HUES6 (cell line): ENCODE results near the gene ZDHHC17.

Source experiments
- H3K27ac ChIP-seq: 2 replicates; pipeline ENCODE4 v1.7.0; 2013; ENCODE audit warnings: low read depth, mild to moderate bottlenecking, low read length, inconsistent platforms
- H3K27me3 ChIP-seq: 2 replicates; pipeline ENCODE4 v1.6.1; 2013; ENCODE audit warnings: low read length; ENCODE audit not compliant: control insufficient read depth, insufficient read depth
- H3K36me3 ChIP-seq: 2 replicates; pipeline ENCODE4 v1.6.1; 2013; ENCODE audit warnings: low read length; ENCODE audit not compliant: control insufficient read depth, insufficient read depth
- H3K4me1 ChIP-seq: 2 replicates; pipeline ENCODE4 v1.6.1; 2013; ENCODE audit warnings: low read length; ENCODE audit not compliant: control insufficient read depth, insufficient read depth
- H3K4me3 ChIP-seq: 2 replicates; pipeline ENCODE4 v1.5.1; 2013; ENCODE audit warnings: low read depth, low read length
- H3K9ac ChIP-seq: one replicate; pipeline ENCODE4 v1.6.1; 2013; ENCODE audit warnings: mild to moderate bottlenecking, low read length
- H3K9me3 ChIP-seq: 2 replicates; pipeline ENCODE4 v1.6.1; 2013; ENCODE audit warnings: low read depth, low read length; ENCODE audit not compliant: control insufficient read depth, insufficient read depth

ZDHHC17 gene

DNA sequence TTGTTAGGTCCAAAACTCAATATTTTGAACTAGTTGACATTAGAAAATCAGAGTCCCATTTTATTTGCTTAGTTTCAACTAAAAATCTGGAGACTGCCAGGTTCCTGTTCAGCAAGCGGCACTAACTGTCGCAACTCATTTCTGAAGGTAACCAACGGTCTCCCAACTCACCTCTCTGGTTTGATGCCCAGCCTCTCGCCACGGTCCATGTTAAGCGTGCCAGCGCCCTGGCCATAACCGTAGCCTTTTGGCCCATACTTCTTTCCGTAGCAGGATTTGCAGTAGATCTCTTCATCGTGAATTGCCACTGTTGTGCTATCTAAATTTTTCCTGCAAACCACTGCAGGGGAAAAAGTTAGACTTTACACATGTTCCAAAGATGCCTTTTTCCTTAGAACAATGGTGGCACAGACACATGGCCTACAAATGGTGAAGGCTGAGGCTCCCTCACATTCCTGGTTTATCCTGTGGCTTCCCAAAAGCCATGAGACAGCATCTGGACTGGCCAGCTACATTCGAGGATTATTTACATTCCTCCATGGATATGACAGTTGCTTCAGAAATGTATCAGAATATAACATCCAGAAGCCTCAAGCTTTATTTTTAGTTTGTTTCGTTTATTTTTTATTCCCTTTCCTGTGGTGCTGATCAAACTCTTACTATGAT is 99.2 kb downstream of the ZDHHC17 start:
- Histone ChIP-seq H3K4me3 (no peak overlapping the region), H3K36me3 (peaks cover 45% of the 10 kb centered on the region), H3K27me3 (no peaks in the 10 kb centered on the region), H3K4me1 (peaks cover 19% of the 10 kb centered on the region), H3K9me3 (no peaks in the 10 kb centered on the region), H3K27ac (no peak overlapping the region; the same call in 1 of the 2 replicates), H3K9ac (no peak overlapping the region)

DNA sequence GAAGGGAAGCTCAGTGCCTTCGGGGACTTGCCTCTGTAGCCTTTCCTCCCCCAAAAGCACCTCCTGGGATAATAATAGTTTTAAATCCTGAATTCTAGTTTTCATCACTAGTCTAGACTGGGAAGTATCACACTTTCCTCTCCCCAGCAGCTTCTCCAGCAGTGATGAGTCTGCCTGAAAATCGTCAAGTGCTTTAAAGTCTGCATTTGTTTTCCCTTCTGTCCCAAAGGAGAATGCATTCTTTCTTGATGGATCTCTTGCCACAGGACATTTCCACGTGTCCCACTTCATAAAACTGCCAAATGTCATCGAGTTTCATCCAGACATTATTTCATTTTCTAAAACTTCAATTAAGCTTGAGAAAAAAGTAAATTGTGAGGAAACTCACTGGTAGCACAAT is 99.9 kb downstream of the ZDHHC17 start:
- H3K27ac ChIP-seq = no peak overlapping the region
- H3K9ac ChIP-seq = no peak overlapping the region
- peaks cover 19% of the 10 kb centered on the region for H3K4me1 ChIP-seq
- H3K4me3 ChIP-seq = no peak overlapping the region
- no peaks in the 10 kb centered on the region for H3K27me3 ChIP-seq
- H3K36me3 ChIP-seq = peaks cover 43% of the 10 kb centered on the region
- H3K9me3 ChIP-seq = no peaks in the 10 kb centered on the region

DNA sequence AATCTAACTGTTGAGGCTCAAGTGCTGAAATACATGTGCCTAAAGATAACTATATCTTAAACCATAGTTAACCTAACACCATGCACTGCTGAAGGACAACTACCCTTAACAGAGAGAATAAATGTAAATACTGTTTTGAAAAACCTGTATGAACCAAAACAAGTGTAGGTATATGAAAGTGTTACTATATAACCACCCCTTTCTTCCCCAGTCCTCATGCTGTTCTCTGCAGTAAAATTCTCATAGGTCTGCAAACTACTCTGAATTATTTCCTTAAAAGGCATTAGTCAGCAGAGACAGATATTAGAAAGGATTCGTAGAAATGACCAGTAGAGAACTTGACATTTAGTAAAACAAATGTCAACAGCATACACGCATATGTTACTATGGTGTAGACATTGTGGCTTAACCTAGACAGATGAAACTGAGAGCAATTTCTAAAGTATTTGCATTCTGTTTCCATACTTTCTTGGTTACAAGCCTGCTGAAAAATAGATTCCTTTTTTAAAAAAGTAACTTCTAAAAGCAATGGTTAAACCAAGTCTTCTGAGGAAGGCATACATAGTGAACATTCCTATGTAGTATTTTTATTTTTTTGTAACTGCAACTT is 101.0 kb downstream of the ZDHHC17 start:
- H3K27me3 ChIP-seq = no peaks in the 10 kb centered on the region
- H3K9ac ChIP-seq = no peak overlapping the region
- no peak overlapping the region for H3K4me3 ChIP-seq
- H3K9me3 ChIP-seq = no peaks in the 10 kb centered on the region
- no peak overlapping the region for H3K27ac ChIP-seq
- peaks cover 22% of the 10 kb centered on the region for H3K4me1 ChIP-seq
- H3K36me3 ChIP-seq = peaks cover 37% of the 10 kb centered on the region

DNA sequence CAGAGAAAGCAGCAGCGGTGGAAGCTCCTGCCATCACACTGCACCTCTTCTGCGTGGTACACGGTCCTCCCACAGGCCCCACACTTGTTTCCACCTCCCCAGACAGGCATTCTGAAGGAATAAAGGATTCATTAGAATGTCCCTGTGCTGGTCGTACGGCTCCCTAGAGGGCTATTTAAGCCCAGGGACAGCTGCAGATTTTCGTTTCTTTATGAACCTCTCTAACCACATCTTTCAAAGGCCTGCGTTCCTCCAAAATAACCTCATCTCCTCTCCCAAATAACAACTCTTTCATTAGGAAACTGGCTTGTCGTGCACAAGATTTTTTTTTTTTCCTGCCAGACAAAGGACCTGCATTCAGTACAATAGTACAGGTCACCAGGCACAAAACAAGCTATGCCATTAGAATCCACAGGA is 102.2 kb downstream of the ZDHHC17 start:
- Histone ChIP-seq H3K27me3 (no peaks in the 10 kb centered on the region), H3K9ac (no peak overlapping the region), H3K4me3 (no peak overlapping the region), H3K4me1 (peaks cover 22% of the 10 kb centered on the region), H3K9me3 (no peaks in the 10 kb centered on the region), H3K36me3 (peaks cover 29% of the 10 kb centered on the region), H3K27ac (no peak overlapping the region; the same call in 1 of the 2 replicates)

DNA sequence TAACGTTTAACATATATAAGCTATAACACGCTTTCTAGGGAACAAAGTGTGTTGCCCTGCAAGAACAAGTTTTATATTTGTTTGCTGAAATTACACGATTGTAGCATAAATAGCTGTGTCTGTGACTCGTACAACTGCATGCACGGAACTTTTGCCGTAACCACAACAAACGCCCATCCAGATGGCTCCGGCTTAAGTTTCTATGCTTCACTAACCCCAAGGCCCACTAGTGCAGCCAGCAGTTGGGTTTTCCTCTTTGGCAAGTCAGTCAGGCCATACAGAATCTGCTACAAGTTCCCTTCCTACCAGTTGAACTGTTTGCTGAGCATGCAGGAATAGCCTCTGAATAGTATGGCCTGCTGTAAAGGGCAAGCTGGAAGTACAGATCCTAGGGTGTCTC is 102.8 kb downstream of the ZDHHC17 start:
- H3K9ac ChIP-seq = no peak overlapping the region
- H3K4me3 ChIP-seq = no peak overlapping the region
- no peaks in the 10 kb centered on the region for H3K9me3 ChIP-seq
- no peaks in the 10 kb centered on the region for H3K27me3 ChIP-seq
- H3K27ac ChIP-seq = no peak overlapping the region
- peaks cover 22% of the 10 kb centered on the region for H3K4me1 ChIP-seq
- H3K36me3 ChIP-seq = peaks cover 25% of the 10 kb centered on the region

DNA sequence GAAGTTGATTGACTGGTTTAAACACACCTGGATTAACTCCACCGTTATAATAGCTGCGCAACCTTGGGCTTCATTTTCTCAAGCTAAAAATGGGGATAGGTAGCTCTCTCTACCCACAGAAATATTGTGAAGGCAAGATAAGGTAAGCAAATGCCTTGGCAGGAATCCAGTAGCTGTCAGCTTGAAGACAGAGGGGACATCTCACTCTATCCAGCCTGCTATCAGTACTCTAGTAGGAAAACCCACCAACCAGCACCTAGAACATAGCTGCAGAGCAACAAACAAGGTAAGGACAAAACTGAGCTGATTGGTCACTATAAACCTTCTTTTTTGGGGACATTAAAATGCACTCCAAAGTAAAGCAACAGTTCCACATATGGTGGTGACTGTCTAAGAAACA is 107.2 kb downstream of the ZDHHC17 start:
- H3K9ac ChIP-seq = no peak overlapping the region
- H3K9me3 ChIP-seq = no peaks in the 10 kb centered on the region
- no peak overlapping the region for H3K27ac ChIP-seq
- no peaks in the 10 kb centered on the region for H3K27me3 ChIP-seq
- peaks cover 32% of the 10 kb centered on the region for H3K4me1 ChIP-seq
- H3K4me3 ChIP-seq = no peak overlapping the region
- 0 out of 2 replicates have a peak, but pooled peaks cover 4% of the 10 kb centered on the region for H3K36me3 ChIP-seq

DNA sequence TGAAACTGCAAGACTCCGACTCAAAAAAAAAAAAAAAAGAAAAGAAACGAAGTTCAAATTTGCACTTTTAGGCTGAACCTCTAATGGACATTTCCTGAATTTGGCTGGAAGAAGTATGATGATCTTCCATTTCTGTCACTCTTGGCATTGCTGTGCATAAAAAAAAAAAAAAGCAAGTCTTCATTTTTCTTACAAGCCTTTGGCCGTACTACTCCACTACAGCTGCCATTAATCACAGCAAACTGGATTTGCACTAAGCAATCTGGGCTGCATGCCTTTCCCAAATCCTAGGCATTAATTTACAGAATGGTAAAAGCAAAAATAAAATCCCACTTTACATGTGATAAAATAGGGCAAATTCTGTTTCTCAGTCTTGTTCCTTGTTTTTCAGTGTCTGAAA is 107.8 kb downstream of the ZDHHC17 start:
- Histone ChIP-seq H3K9ac (no peak overlapping the region), H3K27me3 (no peaks in the 10 kb centered on the region), H3K4me3 (no peak overlapping the region), H3K36me3 (0 out of 2 replicates have a peak, but pooled peaks cover 4% of the 10 kb centered on the region), H3K9me3 (no peaks in the 10 kb centered on the region), H3K27ac (no peak overlapping the region), H3K4me1 (peaks cover 29% of the 10 kb centered on the region)

DNA sequence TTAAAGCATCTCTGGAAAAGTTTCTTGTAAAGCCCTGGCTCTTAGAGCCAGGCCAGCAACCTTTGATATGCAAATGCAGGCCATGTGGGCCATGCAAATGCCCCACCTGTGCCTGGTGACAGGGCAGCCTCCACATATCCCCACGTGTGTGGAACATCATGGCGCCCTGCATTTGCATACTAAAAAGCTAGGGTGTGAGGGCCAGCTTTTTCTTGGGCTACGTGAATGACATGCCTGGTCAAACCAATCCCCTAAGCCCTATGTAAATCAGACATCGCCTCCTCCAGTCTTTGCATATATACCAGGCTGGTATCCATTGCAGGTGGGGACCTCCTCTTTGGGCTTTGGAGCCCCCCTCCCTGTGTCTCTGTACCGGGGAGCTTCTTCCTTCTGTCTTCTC is 108.5 kb downstream of the ZDHHC17 start:
- H3K4me3 ChIP-seq = no peak overlapping the region
- H3K4me1 ChIP-seq = peaks cover 36% of the 10 kb centered on the region
- H3K9ac ChIP-seq = no peak overlapping the region
- H3K27ac ChIP-seq = no peak overlapping the region
- H3K36me3 ChIP-seq = 0 out of 2 replicates have a peak, but pooled peaks cover 4% of the 10 kb centered on the region
- H3K9me3 ChIP-seq = no peaks in the 10 kb centered on the region
- H3K27me3 ChIP-seq = no peaks in the 10 kb centered on the region

DNA sequence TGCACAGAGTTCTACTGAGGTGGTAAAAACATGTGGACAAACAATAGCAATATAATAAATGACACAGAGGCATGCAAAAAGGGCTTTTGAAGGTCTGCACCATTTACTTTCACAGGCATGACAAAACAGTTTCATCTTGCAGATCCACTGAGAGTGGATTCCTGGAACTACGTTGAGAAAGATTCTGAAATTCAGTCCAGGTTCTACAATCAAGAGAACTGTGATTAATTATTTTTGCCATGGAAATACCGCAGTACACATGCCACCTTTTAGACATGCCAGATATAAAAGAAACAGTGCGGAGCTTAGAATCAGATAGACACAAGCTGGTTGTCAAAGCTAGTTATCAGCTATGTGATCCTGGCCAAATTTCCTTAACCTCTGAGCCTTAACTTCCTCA is 110.1 kb downstream of the ZDHHC17 start:
- H3K4me3 ChIP-seq = no peak overlapping the region
- no peak overlapping the region for H3K27ac ChIP-seq
- 0 out of 2 replicates have a peak, but pooled peaks cover 4% of the 10 kb centered on the region for H3K36me3 ChIP-seq
- peaks cover 37% of the 10 kb centered on the region for H3K4me1 ChIP-seq
- no peaks in the 10 kb centered on the region for H3K27me3 ChIP-seq
- no peaks in the 10 kb centered on the region for H3K9me3 ChIP-seq
- H3K9ac ChIP-seq = no peak overlapping the region

DNA sequence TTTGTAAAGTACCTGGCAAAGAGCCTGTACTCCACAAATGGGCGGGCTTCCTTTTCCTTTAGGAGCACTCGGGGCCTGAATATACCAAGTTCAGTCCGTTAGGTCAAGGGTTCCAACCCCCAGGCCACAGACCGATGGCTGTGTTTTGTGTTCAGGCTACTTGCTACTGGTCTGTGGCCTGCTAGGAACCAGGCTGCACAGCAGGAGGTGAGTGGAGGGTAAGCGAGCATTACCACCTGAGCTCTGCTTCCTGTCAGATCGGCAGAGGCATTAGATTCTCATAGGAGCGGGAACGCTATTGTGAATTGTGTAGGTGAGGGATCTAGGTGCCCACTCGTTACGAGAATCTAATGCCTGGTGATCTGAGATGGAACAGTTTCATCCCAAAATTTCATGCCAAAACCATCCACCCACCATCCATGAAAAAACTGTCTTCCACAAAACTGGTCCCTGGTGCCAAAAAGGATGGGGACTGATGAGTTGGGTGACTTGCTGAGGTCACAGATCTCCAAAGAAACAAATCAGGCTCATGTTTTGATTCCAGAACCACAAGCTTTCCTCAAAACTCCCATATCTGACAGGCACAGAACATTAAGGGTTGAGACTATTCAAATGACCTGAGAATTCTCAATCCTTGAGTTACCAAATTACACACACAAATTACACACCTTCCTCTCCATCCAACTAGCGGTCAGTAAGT is 110.7 kb downstream of the ZDHHC17 start:
- Histone ChIP-seq H3K27ac (no peak overlapping the region), H3K27me3 (no peaks in the 10 kb centered on the region), H3K4me1 (peaks cover 37% of the 10 kb centered on the region), H3K9me3 (no peaks in the 10 kb centered on the region), H3K4me3 (no peak overlapping the region), H3K9ac (no peak overlapping the region), H3K36me3 (0 out of 2 replicates have a peak, but pooled peaks cover 2% of the 10 kb centered on the region)

DNA sequence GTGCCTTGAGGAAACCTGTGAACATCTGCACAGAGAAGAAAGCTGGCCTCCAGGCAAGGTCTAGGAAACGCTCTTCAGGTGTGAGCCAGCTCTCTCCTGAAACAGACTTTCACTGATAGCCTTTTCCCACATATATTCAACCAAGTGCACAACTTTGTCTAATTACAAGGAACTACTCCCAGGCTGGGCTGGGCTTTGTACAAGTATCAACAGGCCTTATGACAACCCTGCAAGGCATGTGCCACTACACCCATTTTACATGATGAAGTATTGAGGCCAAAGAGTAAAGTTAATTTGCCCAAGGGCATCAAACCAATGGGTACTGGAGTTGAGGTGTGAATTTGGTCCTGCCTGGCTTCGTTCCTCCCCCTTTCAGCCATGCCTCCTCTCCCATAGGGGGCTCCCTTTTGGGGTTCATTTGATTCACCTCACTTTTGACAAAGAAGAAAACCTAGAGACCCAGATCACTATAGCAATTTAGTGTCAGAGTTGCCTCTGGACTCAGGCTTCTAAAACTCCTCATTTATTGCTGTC is 112.8 kb downstream of the ZDHHC17 start:
- Histone ChIP-seq H3K27ac (no peak overlapping the region), H3K9me3 (no peaks in the 10 kb centered on the region), H3K36me3 (no peaks in the 10 kb centered on the region), H3K4me1 (peaks cover 40% of the 10 kb centered on the region), H3K27me3 (no peaks in the 10 kb centered on the region), H3K9ac (no peak overlapping the region), H3K4me3 (peak overlapping the region; percentile 77; the same call in 1 of the 2 replicates)
